ENCODE results near the gene UPB1. TPM values are rescaled to one million over a fixed set of nuclear protein-coding genes. Genes with fewer than 3 reads are reported as not detected.

Gene UPB1
- under 0.01 TPM in 1 of 2 replicates, not detected in the other for total RNA-seq

DNA sequence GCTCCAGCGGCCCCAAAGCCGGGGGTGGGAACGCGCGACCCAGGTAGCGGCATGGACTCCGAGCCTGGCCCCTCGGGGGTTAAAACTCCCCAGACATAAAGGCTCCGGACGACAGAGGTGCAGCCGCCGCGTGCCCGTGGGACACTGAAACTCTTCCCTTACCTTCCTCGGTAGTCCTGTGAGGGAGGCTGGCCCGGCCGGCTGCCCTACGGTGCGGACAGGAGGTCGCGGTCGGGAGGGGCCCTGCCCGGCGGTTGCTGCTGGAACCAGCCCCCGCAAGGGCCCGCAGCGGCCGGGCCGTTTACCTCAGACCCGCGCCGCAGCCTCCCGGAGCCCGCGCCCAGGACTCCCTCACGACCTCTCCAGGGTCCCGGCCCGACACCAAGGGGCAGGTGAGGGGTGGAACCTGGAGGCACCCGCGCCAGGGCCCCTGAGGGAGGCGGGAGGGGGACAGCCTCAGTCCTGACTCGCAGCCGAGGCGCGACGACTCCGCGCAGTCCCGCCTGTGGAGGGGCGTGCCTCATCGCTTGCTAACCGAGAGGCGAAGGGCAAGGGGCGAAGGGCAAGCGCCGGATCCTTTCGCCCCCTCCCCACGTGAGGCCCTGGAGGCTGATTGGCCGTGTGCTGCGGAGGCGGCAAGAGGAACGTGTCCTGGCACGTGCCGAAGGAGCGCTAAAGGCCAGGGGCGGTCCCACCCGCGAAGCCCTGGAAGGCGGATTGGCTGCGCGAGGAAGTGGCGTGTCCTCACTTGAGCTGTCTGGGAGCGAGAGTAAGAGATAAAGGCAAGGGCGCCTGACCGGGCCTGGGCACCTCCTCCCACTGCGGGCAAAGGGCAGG is at the start of gene UPB1:
Gene UPB1 (plus strand): TSS at position 805 of the 837 bp plus-strand sequence. CDS start 72 bp downstream, outside the sequence.

DNA sequence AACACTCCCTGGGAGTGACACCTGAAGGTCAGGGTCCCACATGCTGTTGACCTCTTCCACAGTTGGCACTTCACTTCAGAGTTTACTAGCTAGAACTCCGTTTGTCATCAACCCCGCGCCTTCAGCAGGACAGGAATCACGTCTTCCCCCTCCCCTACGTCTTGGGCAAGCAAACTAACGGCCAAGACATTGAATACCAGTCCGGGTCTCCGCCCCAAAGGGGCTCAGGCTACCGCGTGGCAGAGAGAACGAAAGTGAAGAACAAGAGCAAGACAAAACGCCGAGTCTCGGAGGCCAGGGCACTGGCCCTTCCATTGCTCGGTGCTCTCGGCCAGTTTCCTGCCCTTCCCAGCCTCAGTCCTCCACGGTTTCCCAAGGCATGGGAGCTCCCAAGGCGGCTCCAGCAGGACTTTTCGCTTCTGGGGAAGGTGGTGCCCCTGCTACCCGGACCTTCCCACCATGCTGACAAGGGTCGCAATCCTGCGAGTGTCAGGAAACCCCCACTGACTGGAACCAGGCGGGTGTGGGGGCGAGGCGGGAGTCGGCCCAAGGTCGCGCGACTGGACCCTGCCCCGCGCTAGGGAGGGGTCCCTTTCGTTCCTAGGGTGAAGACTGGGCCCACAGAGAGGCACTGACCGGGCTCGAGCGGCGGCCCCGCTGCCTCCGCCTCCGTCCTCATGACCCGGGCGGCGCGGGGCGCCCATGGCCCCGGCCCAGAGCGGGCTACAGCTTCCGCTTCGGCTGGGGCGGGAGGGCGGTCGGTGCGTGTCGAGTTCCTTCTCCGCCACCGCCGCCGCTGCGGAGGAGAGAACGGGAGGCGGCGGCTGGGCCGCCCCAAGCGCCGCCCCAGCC is 59.4 kb downstream of the UPB1 start, which contains the start of gene GUCD1:
Gene GUCD1 (minus strand): TSS at position 826 of the 852 bp plus-strand sequence. CDS start 147 bp downstream, at position 679.

DNA sequence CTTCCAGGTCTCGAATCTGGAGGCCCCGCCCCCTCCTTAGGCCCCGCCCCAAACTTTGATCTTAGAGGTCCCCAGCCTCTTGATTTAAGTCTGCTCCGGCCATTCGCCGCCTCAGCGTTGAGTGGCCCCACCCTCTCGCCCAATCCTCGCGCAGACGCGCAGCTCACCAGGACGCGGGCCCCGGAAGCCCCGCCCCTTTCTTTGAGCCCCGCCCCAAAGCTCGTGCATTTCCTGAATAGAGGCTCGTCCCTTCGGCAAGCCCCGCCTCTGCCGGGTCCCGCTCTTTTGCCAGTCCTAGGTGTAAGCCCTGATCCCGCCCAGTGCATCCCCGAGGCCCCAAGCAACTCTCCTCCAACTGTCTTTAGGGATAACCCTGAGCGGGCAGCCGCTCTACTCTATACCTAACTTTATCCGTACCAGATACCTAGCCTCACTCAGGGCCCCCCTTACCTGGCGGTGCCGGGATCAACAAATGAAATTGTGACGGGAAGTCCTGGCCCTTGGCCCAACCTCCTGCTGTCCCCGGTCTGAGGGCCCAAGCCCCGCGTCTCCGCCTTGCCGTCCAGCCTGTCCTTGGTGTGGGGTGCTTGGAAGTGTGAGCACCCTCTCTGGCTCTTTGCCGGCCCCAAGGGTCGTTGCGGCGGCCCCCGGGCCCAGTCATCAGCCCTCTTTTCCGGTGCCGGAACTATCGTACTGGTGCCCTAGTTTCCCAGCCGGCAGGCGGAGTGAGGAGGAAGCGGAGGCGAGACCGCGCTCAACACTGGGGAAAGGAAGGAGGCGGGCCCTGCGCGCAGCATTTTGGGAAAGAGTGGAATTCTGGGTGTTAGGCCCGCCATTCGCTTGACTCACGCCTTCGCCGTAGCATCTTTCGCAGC is 60.3 kb downstream of the UPB1 start, which contains the start of gene SNRPD3:
Gene SNRPD3 (plus strand): TSS at position 835 of the 875 bp plus-strand sequence. CDS start 1,676 bp downstream, outside the sequence.

Other genes starting within 250 kb of the UPB1 start
- 25.7 and 67.4 TPM in 2 replicates for gene SPECC1L, start 224.5 kb upstream of the UPB1 start, total RNA-seq
- 13.4 and 14.2 TPM in 2 replicates for gene ADORA2A, start 67.7 kb upstream of the UPB1 start, total RNA-seq
- 174 and 179 TPM in 2 replicates for gene GUCD1, start 59.8 kb downstream of the UPB1 start, total RNA-seq
- 146 and 209 TPM in 2 replicates for gene SNRPD3, start 60.7 kb downstream of the UPB1 start, total RNA-seq
- gene LRRC75B, start 97.7 kb downstream of the UPB1 start, total RNA-seq, result 1.3 and 3.3 TPM in 2 replicates
- gene GGT1, start 107.9 kb downstream of the UPB1 start, total RNA-seq, result 0.97 and 1.7 TPM in 2 replicates

Data from bladder microvascular endothelial cell (primary cell).